ENCODE data around the gene EPAS1.

DNA sequence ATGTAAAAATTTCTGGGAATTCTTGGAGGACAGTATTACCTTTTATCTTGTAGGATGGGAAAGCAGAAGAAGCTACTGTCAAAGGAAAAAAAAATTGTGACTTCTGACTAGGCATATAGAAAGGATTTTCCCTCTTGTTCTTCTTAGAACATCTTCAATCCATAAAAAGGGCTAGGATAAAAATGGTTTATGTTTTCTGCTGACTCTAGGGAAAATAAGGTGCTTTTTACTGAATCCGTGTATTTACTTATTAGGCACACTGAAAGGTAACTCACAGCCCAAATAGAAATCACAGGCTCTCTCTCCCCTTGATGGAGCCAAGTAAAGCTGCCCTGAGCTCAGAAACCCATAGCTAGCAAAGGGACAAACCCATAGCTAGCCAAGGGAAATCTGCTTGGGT is 74.6 kb downstream of the EPAS1 start:
- TF ChIP-seq, protein P1, sequence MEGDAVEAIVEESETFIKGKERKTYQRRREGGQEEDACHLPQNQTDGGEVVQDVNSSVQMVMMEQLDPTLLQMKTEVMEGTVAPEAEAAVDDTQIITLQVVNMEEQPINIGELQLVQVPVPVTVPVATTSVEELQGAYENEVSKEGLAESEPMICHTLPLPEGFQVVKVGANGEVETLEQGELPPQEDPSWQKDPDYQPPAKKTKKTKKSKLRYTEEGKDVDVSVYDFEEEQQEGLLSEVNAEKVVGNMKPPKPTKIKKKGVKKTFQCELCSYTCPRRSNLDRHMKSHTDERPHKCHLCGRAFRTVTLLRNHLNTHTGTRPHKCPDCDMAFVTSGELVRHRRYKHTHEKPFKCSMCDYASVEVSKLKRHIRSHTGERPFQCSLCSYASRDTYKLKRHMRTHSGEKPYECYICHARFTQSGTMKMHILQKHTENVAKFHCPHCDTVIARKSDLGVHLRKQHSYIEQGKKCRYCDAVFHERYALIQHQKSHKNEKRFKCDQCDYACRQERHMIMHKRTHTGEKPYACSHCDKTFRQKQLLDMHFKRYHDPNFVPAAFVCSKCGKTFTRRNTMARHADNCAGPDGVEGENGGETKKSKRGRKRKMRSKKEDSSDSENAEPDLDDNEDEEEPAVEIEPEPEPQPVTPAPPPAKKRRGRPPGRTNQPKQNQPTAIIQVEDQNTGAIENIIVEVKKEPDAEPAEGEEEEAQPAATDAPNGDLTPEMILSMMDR (IDR thresholded peaks at IDR 0.05): no peak
- TF ChIP-seq SMAD3 (CRISPR knock-in tag; IDR thresholded peaks at IDR 0.05; ENCODE audit: borderline replicate concordance): no peak
- TF ChIP-seq, protein P2, sequence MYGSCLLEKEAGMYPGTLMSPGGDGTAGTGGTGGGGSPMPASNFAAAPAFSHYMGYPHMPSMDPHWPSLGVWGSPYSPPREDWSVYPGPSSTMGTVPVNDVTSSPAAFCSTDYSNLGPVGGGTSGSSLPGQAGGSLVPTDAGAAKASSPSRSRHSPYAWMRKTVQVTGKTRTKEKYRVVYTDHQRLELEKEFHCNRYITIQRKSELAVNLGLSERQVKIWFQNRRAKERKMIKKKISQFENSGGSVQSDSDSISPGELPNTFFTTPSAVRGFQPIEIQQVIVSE (CRISPR knock-in tag; IDR thresholded peaks at IDR 0.05; ENCODE audit: borderline replicate concordance): no peak
- TF ChIP-seq, protein P3, sequence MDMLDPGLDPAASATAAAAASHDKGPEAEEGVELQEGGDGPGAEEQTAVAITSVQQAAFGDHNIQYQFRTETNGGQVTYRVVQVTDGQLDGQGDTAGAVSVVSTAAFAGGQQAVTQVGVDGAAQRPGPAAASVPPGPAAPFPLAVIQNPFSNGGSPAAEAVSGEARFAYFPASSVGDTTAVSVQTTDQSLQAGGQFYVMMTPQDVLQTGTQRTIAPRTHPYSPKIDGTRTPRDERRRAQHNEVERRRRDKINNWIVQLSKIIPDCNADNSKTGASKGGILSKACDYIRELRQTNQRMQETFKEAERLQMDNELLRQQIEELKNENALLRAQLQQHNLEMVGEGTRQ (CRISPR knock-in tag; IDR thresholded peaks at IDR 0.05): no peak

Measured in WTC11 (cell line).